ENCODE measurements around the gene BRME1.
"Not testable (repeated sequence)": the region's sequence is repeated elsewhere in the genome, so short reads cannot be mapped to it uniquely, and the experiment has no call there.

The BRME1 gene

DNA sequence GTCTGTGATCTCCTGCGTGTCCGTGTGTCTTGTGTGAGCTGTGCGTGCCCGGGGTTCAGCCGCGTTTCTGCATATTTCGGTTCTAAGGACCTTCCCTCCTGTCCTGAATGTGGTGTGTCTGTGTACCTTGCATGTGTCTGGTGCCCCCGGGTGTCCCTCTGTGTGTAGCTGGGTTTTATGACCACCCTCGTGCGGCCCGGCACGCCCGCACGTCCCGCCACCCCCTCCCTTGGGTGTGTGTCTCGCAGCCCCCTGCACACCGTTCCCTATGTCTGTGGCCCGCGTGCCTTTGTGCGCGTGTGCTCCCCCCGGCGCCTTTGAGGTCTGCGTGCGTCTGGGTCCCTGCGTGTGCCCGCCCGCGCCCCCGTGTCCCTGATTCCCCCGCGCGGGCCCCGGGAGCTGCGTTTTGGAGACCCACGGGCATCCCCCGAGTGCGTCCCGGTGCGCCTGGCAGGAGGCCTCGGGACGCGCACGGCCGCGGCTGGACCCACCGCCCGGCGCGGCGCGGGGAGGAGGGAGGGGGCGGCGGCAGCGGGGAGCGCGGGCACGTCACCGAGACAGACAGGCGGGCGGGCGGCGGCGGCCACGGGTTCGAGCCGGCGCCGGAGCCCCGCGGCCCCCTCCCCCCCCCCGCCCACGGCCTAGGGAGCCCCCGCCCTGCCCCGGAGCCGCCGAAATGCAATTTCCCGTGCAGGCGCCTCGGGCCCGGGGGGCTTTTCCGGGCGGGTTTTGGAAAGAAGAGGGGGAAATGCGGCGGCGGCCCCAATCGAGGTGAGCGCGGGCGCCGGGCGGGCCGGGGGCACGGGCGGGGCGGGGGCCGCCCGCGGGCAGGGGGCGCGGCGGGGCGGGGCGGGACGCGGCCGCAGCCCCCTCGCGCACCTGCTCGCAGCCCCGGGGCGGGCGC is 41.0 kb downstream of the BRME1 start:
- DNase-seq, result no peak

DNA sequence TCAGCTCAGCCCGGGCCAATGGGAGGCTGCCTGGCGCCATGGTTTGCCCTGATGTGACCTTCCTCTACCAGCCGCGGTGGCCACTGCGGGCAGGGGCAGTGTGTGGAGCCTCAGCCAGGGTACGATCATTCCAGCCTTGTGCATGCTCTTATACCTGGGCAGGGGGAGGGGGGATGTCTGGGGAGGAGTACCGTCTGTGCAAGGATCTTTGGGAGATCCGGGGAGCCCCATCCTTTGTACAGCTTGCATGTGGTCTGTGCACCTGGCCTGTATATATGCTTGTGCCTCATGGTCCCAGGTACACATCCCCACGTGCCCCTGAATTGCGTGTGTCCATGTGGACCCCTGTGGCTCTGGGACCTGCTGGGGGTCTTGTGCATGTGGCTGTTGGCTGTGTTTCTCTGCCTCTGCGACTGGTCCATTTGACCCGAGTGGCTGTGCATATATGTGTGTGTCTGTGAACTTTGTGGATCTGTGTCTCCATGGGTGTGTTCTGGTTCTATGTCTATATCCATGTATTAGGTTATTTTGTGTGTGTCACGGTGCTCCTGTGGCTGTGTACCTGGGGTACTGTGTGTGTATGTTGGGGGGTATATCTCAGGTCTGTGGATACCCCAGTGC is 41.8 kb downstream of the BRME1 start:
- DNase-seq, result no peak

DNA sequence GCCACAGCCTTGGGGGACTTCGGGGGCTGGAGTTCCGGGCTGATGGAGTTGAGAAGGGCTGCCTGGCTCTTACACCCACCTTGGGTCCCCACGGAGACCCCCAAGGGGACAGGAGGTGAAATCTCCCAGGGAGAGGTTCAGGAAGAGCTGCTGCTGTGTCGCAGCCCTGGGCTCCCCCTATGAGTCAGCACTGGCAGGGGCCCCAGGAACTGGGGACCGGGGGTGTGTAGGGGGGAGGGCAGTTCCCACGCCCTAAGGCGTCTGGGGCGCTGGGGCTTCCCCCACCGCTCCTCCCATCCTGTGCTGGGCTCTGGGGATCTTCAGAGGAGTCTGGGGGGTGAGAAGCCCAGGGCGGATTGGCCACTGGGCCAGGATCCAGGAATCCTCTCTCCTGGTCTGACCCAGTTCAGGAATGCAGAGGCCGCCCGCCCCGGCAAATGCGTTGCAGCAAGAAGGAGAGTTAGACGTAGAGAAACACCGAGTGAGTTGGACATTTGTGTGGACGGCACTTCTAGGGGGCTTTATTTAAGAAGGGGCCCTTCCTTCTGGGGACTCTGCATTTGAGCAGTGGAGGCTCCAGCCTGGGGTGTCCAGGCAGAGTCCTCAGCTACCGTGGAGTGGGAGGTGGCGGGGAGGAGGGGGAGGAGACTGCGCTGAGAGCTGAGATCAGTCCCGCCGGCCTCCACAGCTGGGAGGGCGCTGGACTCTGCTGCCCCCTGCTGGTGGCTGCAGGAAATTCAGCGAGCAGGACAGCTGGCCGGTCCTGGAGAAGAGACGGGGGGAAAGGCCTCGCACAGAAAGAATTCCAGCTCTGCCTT is 44.0 kb downstream of the BRME1 start:
- peak; percentile 42 to 64 for DNase-seq

DNA sequence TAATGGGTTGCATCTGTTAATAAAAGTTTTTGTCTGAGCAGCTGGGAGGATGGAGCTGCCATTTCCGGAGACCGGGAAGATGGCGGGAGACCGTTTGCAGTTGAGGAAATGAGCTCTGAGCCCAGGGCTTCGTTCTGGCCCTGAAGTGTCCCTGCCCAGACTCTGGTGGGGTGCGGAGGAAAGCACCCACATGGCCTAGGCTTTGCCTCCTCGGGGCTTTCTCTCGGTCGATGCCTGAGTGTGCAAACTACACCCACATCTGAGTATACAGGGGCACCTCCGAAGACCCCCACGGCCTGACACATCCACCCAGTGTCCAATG is 44.6 kb downstream of the BRME1 start:
- DNase-seq, result no peak

DNA sequence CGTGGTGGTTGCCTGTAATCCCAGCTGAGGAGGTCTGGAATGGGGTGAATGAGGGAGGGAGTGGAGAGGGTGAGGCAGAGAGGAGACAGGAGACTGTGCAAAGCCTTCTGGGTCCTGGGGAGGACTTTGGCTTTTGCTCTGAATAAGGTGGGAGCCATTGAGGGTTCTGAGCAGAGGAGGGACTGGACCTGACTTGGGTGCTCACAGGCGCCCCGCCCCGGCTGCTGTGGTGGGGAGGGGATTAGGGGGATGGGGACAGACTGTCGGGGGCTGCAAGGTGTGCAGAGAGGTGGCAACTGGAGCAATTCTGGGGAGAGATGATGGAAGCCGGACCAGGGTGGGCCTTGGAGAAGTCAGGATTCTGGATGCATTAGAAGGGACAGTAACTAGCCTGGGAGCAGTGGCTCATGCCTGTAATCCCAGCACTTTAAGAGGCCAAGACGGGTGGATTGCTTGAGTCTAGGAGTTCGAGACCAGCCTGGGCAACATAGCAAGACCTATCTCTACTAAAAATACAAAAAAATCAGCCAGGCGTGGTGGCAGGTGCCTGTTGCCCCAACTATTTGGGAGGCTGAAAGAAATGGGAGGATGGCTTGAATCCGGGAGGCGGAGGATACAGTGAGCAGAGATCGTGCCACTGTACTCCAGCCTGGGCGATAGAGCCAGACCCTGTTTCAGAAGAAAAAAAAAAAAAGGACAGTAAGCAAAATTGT is 45.1 kb downstream of the BRME1 start:
- no peak for DNase-seq

DNA sequence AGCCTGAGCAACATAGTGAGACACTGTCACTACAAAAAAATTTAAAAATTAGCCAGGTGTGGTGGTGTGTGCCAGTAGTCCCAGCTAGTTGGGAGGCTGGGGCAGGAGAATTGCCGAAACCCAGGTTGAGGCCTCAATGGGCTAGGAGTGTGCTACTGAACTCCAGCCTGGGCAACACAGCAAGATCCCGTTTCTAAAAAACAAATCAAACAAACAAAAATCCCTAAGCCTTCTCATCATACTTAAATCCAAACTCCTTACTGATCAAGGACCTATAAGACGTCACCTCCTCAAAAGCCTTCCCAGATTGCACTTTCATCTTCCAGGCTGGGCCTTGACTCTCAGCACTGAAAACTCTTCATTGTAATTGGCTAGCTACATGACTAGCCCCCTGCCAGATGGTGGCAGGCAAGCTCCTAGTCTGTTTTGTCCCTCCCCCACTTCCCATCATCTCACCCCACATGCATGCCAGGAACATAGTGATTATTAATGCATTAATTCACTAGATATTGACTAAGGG is 46.5 kb downstream of the BRME1 start:
- DNase-seq, result no peak

DNA sequence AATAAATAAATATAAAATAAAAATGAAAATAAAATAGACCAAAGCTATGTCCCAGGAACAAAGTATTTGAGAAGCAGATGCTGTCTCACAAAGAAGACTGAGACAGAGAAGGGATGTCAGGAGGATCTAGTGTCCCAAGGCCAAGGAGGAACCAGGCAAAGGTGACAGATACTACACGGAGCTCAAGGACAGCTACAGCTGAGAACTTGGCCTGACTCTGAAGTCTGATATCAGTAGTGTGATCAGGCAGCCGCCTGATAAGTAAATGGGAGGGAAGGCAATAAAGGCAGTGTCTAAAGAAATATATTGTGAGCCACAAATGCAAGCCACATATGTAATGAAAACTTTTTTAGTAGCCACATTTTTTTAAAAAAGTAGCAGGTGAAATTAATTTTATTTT is 49.4 kb downstream of the BRME1 start:
- DNase-seq, result no peak

DNA sequence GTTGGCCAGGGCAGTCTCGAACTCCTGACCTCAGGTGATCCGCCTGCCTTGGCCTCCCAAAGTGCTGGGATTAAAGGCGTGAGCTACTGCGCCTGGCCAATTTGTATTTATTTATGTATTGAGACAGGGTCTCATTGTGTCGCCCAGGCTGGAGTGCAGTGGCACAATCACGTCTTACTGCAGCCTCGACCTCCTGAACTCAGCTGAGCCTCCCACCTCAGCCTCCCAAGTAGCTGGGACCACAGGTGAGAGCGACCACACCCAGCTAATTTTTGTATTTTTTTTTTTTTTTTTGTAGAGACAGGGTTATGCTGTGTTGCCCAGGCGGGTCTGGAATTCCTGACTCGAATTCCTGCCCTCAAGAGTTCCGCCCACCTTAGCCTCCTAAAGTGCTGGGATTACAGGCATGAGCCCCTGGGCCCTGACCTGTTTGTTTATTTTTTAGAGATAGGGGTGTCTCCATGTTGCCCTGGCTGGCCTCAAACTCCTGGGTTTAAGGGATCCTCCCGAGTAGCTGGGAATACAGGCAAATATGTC is 53.7 kb downstream of the BRME1 start:
- not testable (repeated sequence) for DNase-seq

DNA sequence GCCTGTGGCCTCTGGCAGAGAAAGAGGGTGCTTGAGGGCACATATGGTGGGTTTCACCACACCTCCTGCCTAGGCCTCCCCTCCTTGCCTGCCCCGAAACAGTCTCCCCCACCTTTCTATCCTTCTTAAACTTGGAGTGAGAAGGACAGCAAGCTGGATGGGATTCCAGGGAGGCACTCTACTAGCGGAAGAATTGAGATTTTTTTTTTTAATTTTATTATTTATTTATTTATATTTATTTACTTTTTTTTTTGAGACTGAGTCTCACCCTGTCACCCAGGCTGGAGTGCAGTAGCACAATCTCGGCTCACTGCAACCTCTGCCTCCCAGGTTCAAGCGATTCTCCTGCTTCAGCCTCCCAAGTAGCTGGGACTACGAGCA is 54.2 kb downstream of the BRME1 start:
- not testable (repeated sequence) for DNase-seq

DNA sequence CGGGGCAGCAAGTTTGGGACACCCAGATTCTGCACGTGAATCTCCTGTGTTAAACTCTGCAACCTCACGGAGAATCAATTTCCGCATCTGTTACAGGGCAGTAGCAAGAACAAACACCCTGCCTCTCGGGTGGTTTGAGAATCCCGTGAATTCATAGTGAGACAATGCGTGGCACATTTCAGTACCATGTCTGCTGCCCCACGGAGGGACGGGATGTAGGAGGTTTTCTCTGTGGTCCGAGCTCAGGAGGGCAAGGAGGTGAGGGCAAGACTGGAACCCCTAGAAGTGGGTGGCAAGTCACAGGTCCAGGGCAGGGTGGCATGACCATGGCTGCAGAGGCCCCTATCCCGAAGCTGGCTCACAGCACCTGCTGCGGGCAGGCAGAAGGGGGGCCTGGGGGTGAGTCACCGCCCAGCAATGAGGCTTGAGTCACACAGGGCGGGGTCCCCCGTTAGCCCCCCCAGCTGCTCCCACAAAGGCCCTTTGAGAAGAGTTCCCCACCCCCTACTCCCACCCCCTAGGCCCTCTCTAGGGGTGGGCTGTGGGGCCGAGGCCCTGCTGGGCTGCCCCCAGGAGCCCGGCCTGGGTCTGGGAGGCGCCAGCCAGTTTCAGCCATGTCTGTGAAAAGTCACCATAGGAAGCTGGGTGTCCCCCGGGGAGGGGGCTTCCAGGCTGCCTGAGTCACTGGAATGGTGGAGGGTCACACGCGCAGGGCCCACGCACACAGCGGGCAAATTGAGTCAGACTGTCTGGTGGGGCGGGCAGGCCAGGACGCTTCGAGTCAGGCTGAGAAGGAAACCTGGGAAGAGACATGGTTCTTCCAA is 54.8 kb downstream of the BRME1 start:
- no peak for DNase-seq

DNA sequence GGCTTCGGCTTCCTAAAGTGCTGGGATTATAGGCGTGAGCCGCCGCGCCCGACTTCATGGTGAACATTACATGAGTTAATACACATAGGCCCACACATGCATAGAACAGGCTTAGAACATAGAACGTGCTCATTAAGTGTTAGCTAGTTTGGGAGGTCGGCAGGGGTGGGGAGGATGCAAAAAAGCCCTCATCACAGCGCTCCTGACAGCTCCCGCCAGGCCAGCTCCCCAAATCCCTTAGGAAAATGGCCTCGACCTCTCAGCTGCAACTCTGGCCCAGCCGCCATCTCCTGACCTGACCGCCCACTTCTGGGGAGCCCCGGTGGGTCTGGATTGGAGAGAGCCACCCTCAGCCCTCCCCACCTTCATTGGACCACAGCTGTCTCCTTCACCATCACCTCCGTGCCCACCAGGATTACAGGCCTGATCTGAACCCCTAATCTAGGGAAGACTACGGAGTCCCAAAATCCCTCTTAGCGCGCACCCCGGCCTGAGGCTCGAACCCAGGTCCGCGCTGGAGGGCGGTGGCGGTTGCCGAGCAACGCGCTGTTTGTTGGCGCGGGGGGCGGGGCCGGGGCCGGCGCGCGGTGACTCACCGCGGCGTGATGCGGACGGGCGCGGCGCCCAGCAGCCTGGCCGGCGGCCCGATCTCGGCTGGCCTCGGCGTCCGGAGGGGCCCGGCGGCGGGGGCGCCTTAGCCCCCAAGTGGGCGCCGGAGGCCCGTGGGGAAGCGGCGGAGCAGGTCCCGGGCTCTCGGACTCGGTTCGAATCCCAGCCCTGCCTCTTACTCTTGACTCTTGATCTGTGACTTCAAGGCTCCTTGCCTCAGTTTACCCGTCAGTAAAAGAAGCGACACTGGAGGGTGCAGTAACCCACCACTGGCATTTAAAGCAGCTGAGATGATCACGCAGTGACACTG is 55.7 kb downstream of the BRME1 start:
- DNase-seq, result peak; percentile 15 to 56

DNA sequence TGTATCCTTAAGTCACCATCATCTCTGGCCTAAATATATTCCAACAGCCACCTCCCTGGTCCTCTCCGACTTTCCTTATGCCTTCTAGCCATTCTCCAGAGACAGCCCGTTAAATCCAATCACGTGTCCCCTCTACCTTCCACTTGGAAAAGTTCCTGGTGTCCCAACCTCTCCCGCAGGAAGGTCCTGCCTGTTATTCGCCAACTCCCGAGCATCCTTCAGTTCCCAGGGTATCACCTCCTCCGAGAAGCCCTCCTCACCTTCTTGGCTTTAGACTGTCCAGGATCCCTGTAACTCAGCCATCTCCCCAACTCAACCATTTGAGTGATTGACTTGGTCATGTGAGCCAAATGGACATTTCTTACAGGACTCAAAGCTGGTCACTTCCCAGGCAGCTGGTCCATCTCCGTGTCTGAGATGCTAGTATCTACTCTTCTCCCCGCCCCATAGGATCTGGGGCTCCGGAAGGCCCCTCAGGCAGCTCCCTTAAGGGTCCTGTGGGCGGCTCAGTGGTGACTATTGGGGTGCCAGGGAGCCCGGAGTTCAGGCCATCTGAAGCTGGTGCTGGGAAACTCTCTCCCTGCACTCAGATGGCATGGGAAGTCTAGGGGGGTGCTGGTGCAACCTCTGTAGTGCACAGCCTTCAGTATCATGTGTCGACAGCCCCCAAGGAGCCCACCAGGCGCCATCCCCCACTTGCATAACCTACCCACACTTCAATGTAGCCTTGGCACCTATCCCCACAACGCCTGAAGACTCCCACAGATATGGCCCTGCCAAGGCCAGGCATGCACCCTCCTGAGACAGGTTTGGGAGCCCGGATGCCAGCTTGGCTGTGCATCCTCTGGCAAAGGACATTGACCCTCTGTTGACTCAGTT is 56.9 kb downstream of the BRME1 start:
- DNase-seq, result no peak

DNA sequence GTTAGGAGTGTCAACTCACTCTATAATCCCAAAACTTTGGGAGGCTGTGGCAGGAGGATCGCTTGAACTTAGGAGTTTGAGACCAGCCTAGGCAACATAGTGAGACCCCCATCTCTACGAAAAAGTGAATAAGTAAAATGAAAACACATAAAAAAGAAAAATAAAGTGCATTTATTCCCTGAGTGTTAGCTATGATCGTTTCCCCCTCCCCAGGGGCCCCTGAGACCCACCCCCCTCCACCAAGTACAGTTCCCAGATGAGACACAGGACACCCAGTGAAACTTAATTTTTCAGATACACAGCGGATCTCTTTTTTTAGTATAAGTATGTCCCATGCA is 57.6 kb downstream of the BRME1 start:
- no peak for DNase-seq

DNA sequence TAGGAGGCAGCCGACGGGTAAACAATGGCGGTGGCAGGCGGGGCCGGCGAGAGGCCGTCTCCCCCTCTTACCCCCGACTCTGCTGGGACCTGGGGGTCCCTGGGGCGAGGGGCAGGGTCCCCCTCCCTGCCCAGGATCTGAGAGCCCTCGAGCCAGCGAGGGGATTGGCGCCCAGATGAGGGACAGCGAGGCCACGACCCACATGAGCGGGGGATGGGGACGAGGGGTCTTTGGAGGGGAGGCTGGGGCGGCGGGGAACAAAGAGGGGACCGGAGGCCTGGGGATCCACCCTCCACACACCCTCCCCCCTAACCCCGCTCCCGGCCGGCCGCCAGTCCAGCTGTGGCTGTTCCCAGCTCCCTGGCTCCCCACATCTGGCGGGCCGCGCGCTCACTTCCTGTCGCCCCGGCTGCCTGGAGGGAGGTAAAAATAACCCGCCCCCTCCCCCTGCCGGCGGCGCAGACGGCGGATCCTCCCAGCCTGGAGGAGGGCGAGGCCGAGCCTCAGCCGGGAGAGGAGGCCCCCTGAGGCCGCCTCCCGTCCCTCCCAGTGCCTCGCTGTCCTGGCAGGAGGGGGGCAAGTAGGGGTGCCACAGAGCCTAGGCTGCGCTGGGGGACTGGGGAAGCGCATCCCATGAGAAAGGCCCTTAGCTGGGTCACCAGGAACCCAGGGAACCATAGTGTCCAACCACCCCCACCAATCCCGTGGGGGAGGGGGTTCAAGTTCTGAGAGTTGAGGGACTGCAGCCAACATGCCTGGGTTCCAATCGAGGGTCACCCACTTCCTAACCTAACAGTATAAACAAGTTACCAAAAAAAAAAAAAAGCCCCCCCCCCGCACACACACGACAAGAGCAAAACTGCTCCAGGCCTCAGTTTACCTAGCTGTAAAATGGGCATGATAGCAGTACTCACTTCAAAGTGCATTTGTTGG is 58.2 kb downstream of the BRME1 start:
- DNase-seq, result peak; percentile 62 to 65

DNA sequence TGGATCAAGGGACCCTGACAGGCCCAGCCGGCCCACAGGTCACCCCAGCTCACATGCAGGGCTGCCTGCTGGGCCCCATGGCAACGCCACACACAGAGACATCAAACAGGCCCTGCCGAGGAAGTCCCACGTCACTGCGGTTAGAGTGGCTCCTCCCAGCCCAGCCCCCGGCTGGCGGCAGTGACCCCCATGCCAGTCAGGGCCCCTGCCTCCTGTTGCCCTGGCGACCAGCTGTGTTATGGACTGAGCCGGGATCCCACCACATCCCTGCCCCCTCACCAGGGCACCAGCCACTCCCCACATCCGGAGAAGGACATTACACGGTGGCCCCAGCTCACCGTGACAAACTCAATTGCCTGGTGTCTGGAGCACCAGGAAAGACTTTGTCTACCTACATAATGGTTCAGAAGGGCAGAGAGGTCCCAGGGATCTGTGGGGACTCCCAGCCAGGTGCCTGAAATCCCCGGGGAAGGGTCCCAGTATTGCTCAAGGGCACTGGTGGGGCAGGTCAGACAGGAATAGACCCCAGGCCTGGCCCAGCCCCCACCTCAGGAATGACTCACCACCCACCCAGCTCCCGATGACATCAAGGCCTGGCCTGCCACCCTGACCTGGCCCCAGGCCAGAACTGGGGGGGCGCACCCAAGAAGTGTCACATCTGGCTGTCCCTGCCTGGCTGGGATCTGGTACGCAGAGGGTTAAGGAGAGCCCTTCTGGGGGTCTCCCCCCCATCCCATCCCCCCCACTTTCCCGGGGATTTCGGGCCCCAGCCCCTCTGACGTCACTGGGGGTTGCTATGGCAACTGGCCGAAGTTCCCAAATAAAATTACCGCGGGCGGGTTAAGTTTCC is 59.1 kb downstream of the BRME1 start:
- DNase-seq, result peak; percentile 18 to 69

DNA sequence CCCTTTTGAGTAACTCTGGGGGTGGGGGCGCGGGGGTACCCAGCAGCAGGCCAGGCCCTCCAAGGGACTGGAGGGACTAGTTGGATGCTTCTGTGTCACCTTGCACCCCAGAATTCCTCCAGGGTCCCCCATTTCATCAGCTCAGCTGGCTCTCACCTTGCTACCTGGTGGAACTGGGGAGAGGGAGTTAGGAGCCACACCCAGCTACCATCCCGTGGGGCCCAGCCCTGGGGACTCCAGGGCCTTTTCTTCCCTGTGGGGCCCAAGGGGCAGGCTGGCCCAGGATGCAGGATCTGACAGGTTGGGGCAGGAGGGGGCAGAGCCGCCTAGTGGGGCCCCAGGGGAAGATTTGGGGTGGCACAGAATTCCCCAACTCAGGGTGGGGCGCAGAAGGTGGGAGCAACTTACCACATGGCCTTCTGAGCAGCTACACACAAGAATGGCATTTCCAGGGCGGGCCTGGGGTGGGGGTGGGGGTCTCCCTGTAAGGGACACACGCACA is 61.7 kb downstream of the BRME1 start:
- no peak for DNase-seq

All from NCI-H1930 (cell line).